Loucy (cell line): ENCODE data around the gene C7.

ENCODE experiments used
- H2AFZ ChIP-seq: fragments of 200-600 bp; sonication (generic); 2 replicates; pipeline ENCODE4 v1.6.0; 2016; ENCODE audit warnings: antibody characterized with exemption, mild to moderate bottlenecking, low read length, moderate library complexity
- H3F3A ChIP-seq: fragments of 200-600 bp; 2 replicates; pipeline ENCODE4 v1.6.0; 2016; ENCODE audit warnings: antibody characterized with exemption, low read depth, mild to moderate bottlenecking
- H3K27me3 ChIP-seq: fragments of 200-600 bp; sonication (generic); 2 replicates; pipeline ENCODE4 v1.6.1; 2014; ENCODE audit warnings: low read length, mild to moderate bottlenecking; ENCODE audit not compliant: insufficient read depth, poor library complexity, severe bottlenecking
- H3K36me3 ChIP-seq: fragments of 200-600 bp; sonication (generic); 2 replicates; pipeline ENCODE4 v1.6.1; 2016; ENCODE audit warnings: low read length; ENCODE audit not compliant: insufficient read depth
- H3K4me1 ChIP-seq: fragments of 200-600 bp; sonication (generic); 2 replicates; pipeline ENCODE4 v1.5.1; 2014; ENCODE audit warnings: low read length, mild to moderate bottlenecking; ENCODE audit not compliant: insufficient read depth, poor library complexity, severe bottlenecking
- H3K4me2 ChIP-seq: fragments of 200-600 bp; sonication (generic); 2 replicates; pipeline ENCODE4 v1.6.0; 2014; ENCODE audit warnings: antibody characterized with exemption, low read length, low read depth, mild to moderate bottlenecking; ENCODE audit not compliant: poor library complexity, severe bottlenecking
- H3K4me3 ChIP-seq: fragments of 200-600 bp; sonication (generic); 2 replicates; pipeline ENCODE4 v1.5.1; 2014; ENCODE audit warnings: low read length, mild to moderate bottlenecking, mixed read lengths; ENCODE audit not compliant: poor library complexity, severe bottlenecking
- H3K79me2 ChIP-seq: fragments of 200-600 bp; sonication (generic); 2 replicates; pipeline ENCODE4 v1.6.1; 2014; ENCODE audit warnings: low read length; ENCODE audit not compliant: insufficient read depth
- H3K9ac ChIP-seq: fragments of 200-600 bp; sonication (generic); 2 replicates; pipeline ENCODE4 v1.6.0; 2014; ENCODE audit warnings: mild to moderate bottlenecking, low read depth, low read length, moderate library complexity; ENCODE audit not compliant: poor library complexity, severe bottlenecking
- H3K9me2 ChIP-seq: fragments of 200-600 bp; sonication (generic); replicated peaks from 2 replicates; pipeline ENCODE4 v1.6.1; 2016; ENCODE audit warnings: low read depth, low read length, mixed read lengths
- H3K9me3 ChIP-seq: fragments of 200-600 bp; sonication (generic); 2 replicates; pipeline ENCODE4 v1.6.1; 2014; ENCODE audit warnings: mild to moderate bottlenecking, antibody characterized with exemption, low read length, low read depth; ENCODE audit not compliant: insufficient read depth
- H4K20me1 ChIP-seq: fragments of 200-600 bp; sonication (generic); 2 replicates; pipeline ENCODE4 v1.6.0; 2014; ENCODE audit warnings: antibody characterized with exemption, low read length, mild to moderate bottlenecking; ENCODE audit not compliant: insufficient read depth, poor library complexity, severe bottlenecking
- EZH2phosphoT487 ChIP-seq: fragments of 200-600 bp; IDR thresholded peaks from 2 replicates; pipeline ENCODE4 v1.6.1; 2018; ENCODE audit warnings: antibody characterized with exemption, mild to moderate bottlenecking, moderate library complexity, borderline replicate concordance
- TF ChIP-seq, protein P1 (sequence below): fragments of 200-600 bp; sonication (generic); conservative IDR thresholded peaks from 2 replicates; pipeline ENCODE4 v1.5.1; 2014; ENCODE audit warnings: mild to moderate bottlenecking, antibody characterized with exemption, low read length

The C7 gene

DNA sequence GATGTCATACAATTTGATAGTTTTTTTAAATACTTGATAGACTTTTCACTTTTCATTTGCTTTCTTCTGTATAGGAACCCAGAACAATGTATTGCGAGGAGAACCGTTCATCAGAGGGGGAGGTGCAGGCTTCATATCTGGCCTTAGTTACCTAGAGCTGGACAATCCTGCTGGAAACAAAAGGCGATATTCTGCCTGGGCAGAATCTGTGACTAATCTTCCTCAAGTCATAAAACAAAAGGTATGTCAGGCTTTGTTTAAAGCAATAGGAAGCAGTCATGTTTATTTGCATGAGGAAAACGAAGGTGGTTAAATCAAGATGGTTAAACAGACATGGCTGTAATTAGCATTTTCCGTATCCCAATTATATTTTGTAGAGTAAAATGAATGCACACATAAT is 46.0 kb downstream of the C7 start:
- Histone ChIP-seq H3K9ac (no peak overlapping the region), H3F3A (no peaks in the 10 kb centered on the region), H3K27me3 (no peaks in the 10 kb centered on the region), H3K9me2 (no peaks in the 10 kb centered on the region), H3K4me2 (no peak overlapping the region), H3K36me3 (no peaks in the 10 kb centered on the region), H2AFZ (no peak overlapping the region), H4K20me1 (no peaks in the 10 kb centered on the region), H3K4me1 (peaks cover 8% of the 10 kb centered on the region), H3K79me2 (no peaks in the 10 kb centered on the region), H3K9me3 (no peaks in the 10 kb centered on the region), H3K4me3 (no peak overlapping the region)
- no peak for TF ChIP-seq EZH2phosphoT487
- TF ChIP-seq, protein P1, sequence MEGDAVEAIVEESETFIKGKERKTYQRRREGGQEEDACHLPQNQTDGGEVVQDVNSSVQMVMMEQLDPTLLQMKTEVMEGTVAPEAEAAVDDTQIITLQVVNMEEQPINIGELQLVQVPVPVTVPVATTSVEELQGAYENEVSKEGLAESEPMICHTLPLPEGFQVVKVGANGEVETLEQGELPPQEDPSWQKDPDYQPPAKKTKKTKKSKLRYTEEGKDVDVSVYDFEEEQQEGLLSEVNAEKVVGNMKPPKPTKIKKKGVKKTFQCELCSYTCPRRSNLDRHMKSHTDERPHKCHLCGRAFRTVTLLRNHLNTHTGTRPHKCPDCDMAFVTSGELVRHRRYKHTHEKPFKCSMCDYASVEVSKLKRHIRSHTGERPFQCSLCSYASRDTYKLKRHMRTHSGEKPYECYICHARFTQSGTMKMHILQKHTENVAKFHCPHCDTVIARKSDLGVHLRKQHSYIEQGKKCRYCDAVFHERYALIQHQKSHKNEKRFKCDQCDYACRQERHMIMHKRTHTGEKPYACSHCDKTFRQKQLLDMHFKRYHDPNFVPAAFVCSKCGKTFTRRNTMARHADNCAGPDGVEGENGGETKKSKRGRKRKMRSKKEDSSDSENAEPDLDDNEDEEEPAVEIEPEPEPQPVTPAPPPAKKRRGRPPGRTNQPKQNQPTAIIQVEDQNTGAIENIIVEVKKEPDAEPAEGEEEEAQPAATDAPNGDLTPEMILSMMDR, result no peak

DNA sequence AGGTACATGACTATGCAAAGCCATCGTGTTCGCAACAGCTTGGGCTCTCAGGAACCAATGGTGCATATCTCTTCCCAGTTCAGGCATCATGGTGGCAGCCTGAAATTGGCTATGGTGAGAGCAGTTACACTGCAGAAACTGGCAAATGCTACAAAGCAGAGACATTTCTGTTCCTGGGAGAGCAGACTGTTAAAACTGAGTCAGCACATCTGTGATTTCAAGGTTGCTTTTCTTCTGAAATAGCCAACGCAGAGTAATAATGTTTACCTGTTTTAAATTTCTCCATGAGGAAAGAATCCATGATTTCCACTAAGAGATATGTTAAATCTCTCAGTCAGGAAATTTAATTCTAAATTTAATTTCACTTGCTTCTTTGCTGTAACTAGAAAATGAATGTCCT is 47.8 kb downstream of the C7 start:
- Histone ChIP-seq H2AFZ (no peak overlapping the region), H3K79me2 (no peaks in the 10 kb centered on the region), H3K9me3 (no peaks in the 10 kb centered on the region), H3K4me1 (no peaks in the 10 kb centered on the region), H3K4me3 (no peak overlapping the region), H3K9me2 (no peaks in the 10 kb centered on the region), H3F3A (no peaks in the 10 kb centered on the region), H4K20me1 (no peaks in the 10 kb centered on the region), H3K36me3 (no peaks in the 10 kb centered on the region), H3K9ac (no peak overlapping the region), H3K27me3 (no peaks in the 10 kb centered on the region), H3K4me2 (no peak overlapping the region)
- TF ChIP-seq, protein P1, result no peak
- TF ChIP-seq EZH2phosphoT487, result no peak

DNA sequence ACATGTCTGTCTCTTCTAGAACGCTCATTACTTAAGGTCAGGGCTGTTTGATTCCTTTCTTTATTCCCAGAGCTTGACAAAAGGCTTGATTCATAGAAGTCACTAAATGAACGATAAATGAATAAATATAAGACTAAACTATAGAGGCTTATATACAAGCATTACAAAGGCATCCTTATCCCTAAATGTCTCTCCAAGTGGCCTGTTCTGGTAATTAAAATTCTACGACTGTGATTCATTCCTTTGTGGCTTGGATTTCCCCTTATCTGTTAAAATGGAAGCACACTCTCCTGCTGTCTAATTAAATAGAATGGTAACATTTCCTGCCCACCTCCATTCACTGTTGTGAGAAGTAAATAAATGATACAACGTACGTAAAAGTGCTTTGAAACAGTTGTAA is 49.5 kb downstream of the C7 start:
- H3K79me2 ChIP-seq, result no peaks in the 10 kb centered on the region
- H3K9me2 ChIP-seq, result no peaks in the 10 kb centered on the region
- H2AFZ ChIP-seq, result no peak overlapping the region
- H3K4me2 ChIP-seq, result no peak overlapping the region
- no peaks in the 10 kb centered on the region for H3K36me3 ChIP-seq
- no peak overlapping the region for H3K9ac ChIP-seq
- TF ChIP-seq, protein P1, result no peak
- TF ChIP-seq EZH2phosphoT487, result no peak
- no peaks in the 10 kb centered on the region for H3K9me3 ChIP-seq
- no peaks in the 10 kb centered on the region for H3K27me3 ChIP-seq
- H3F3A ChIP-seq, result no peaks in the 10 kb centered on the region
- no peaks in the 10 kb centered on the region for H3K4me1 ChIP-seq
- H4K20me1 ChIP-seq, result no peaks in the 10 kb centered on the region
- no peak overlapping the region for H3K4me3 ChIP-seq
